HuH-7.5 (cell line): ENCODE data around the gene PDE4C.

Experiments used
- DNase-seq: peaks from one replicate; pipeline ENCODE4 v3.0.0; 2011; ENCODE audit warnings: low spot score

Gene PDE4C

DNA sequence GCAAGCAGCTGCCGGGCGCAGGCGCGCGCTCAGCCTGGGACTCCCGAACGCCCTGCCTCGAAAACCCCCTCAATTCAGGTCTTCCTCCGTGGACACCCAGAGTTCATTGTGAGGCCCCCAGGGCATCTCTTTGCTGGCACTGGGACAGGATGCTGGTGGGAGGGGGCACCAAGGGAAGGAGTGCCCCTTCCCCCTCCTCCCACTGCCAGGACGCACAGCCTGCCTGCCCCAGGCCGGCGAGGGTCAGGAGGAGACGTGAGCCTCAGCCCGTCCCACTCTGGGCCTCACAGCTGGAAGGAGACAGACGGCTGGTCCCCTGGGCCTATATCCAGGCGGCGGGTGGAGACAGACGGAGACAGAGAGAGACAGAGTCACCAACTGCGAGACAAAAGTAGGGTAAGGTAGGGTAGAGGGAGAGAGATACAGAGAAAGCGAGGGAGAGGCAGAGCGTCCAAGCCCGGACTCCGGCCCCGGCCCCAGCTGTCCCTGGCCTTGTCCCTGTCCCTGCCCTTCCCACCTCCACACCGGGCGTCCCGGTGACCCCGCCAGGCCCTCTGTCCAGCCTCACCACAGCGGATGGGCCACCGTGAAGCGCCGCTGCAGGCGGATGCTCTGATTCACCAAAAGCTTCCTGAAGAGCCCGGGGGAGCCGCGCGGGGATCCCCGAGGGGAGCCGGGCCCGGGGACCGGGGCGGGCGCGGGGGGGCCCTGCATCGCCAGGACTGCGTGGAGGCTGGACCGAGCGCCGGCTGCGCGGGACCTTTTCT is at the start of gene PDE4C:
PDE4C (minus strand) TSS at position 737 of the 767 bp plus-strand sequence; CDS start at position 714, 23 bp downstream.
- peak; percentile 56 for DNase-seq

DNA sequence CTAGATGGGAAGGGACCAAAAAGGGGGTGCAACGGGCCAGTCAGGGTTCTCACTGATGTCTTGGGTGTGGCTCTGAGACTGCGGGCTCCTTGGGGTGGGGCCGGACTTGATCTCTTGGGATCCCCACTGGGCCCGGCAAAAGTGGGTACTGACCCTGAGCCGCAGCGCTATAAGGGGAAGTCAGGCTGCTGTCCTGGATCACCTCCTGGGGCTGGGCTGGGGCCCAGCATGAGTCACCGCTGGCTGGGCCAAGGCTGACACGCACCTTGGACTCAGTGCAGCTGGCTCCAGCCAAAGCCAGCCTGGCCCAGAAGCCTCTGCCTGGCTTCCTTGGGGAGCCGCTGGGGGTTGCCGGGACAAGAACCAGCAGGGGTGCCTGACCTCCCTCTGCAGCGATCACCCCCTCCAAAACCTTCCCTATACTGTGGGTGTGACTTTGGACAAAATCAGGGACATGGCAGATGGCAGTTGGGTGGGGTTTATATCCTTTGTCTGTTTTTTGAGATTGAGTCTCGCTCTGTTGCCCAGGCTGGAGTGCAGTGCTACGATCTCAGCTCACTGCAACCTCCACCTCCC is 48.6 kb upstream of the PDE4C start:
- DNase-seq, result peak; percentile 86

DNA sequence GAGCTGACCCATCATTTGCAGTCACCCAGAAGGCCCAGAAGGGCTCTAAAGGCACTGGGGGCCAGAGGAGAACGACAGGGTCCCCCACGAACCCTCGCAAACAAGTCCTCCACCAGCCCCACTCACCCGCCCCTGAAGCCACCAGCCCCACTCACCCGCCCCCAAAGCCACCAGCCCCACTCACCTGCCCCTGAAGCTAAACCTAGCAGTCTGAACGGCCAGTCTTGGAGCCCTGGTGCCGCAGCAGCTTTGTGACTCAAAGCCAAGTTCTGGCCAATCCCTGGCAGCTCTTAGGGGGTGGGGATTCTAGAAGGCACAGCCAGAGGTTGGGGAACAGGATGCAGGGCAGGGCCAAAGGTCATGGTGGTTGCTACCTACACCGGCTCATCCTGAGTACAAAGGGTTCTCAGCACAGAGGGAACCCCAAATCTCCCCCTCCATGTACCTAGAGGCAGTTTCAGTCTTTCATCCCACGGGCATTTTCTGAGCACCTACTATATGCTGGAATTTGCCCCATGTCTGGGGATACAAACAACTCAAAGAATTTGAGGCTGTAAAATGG is 48.1 kb upstream of the PDE4C start, which contains the start of gene IQCN:
IQCN (minus strand) TSS at position 234 of the 562 bp plus-strand sequence. CDS start 4,974 bp downstream, outside the sequence.
- DNase-seq, result no peak

DNA sequence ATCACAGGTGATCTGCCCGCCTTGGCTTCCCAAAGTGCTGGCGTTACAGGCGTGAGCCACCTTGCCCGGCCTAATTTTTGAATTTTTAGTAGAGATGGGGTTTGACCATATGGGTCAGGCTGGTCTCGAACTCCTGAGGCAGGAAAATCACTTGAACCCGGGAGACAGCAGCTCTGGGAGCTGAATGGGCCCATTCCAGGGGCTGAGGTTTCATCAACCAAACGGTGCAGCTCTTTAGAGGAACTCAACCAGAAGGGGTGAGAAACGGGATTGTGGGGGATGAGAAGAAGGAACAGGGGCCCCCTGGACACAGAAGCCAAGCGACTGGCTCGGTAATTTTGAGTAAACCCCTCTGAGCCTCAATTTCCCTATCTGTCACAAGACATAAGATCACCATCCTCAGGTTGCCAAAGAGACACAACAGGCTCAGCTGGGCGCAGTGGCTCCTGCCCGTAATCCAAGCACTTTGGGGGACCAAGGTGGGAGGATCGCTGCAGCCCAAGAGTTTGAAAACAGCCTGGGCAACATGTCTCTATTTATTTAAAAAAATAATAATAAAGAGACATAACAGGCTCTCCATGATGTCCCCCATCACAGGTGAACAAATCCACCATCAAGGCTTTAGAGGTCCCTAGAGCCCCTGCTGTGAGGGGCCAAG is 47.5 kb upstream of the PDE4C start:
- DNase-seq, result no peak

DNA sequence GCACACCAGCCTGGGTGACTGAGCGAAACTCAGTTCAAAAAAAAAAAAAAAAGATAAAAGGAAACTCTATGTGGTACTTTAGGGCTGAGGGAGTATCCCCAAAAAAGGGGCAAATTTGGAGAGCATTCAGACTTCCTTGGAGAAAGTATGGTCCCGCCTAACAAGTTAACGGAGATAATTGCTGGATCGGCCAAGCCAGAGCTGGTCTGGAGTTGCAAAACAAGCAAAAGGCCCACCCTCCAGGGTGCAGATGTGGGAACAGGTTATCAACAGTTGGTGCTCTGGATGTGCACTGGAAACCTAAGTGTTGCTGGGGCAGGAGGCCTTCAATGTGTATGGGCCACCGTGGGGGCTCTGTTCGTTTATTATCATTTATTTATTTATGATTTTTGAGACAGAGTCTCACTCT is 45.2 kb upstream of the PDE4C start:
- no peak for DNase-seq

DNA sequence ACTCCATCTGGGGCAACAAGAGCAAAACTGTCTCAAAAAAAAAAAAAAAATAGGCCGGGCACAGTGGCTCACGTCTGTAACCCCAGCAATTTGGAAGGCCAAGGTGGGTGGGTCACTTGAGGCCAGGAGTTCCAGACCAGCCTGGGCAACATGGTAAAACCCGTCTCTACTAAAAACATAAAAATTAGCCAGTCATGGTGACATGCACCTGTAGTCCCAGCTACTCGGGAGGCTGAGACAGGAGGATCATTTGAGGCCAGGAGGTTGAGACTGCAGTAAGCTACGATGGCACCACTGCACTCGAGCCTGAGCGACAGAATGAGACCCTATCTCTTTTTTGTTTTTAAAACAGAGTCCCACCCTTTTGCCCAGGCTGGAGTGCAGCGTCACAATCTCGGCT is 44.1 kb upstream of the PDE4C start:
- DNase-seq, result no peak

DNA sequence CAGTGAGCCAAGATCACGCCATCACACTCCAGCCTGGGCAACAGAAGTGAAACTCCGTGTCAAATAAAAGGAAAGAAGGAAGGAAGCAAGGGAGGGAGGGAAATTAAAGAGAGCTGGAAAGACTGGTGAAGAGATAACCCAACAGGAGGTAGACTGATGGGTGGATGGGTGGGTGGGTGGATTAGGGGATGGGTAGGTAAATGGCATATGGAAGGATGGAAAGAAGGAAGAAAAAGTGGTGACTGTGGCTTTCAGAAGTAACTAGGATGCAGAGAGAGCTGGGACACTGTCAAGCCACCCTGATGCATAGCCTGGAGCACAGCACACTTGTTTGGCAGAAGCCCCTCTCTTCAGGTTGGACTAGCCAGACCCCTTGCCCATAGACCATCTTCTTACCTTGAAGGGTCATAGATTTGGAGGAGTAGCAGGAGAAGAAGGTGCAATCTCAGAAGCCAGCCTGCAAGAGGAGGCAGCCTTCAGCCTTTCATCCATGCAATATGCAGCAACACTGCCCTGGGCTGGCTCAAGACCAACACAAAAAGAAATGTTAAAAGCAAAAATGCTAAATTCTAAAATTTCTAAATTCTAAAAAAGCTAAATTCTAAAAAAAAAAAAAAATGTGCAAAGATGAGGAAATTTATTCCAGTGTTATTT is 43.0 kb upstream of the PDE4C start:
- no peak for DNase-seq

DNA sequence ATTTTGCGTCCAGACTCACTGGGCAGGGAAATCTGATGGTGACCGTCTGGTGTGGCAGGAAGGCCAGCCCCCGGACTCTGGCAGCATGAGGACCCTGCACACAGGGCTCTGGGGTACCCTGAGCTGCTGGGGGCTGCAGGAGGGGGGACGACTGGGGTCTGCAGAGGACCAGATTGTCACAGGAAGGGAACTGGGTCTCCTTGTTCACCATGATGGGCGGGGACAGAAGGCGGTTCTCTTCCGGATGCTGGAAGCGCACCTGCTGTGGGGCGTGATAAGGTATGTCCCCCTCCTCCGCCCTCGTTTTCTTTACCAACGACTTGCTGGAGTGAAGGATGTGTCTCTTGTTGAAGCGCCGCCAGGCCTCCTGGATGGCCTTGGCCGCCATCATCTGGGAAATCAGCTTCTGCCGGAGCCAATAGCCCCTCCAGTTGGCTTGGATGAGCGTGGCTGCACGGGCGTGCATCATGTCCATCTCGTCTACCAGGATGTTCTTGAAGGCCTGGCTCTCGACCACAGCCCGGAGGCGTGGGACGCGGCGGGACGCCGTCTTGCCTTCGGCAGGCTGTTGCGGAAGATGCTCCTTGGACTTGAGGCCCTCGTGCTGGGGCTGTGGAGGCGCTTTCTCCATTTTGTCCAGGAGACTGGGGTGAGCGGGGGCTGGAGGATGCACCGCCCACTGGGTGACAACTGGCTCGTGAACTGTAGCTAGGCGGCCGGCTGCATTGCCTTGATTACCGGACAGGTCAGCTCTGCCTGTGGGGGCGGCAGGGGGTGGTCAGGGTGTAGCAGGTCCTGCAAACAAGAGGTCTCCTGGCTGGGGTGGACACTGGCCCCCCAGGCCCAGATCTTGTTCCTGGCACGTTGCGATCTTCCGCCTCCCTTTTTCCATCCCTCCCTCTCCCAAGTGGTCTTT is 40.8 kb upstream of the PDE4C start:
- no peak for DNase-seq

DNA sequence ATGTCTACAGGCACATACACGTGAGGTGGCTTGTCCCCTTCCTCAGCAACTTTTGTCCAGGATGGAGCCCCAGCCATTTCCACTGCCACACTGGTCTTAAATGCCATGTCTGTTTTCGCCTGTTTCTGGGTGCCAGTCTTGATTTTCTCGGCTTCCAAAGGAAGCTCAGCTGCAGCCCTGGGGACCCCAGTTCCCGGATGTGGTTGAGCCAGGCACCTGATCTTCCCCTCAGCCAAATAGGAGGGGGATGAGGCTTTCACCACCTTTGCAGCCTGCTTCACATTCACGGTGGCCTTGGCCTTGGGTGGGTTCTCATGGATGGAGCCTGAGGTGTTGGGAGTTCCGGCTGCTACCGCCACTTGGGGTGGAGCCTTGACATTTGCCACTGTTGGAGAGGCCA is 39.3 kb upstream of the PDE4C start:
- DNase-seq, result no peak

DNA sequence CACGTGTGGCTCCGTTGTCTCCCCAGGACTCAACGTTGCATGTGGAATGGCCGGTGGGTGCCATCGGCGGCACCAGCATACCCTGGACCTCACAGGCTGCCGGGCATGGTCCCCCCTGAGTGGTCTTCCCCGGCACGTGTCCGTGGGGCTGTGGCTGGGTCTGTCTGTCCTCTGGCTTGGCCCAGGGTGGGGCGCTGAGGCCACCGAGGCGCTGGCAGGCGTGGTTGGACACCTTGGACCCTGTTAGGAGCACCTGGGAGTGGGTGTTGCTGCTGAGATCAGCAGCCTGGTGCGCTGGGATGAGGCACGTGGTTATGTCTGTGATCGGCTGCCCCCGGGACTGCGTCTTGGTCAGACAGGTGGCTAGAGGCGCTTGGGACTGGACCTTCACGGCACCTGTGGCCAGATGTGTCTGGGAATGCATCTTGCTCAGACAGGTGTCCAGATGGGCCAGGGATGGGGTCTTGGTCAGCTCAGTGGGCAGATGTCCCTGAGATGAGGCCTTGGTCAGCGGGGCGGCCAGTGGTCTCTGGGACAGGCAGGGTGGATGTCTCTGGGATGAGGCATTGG is 38.8 kb upstream of the PDE4C start:
- no peak for DNase-seq

DNA sequence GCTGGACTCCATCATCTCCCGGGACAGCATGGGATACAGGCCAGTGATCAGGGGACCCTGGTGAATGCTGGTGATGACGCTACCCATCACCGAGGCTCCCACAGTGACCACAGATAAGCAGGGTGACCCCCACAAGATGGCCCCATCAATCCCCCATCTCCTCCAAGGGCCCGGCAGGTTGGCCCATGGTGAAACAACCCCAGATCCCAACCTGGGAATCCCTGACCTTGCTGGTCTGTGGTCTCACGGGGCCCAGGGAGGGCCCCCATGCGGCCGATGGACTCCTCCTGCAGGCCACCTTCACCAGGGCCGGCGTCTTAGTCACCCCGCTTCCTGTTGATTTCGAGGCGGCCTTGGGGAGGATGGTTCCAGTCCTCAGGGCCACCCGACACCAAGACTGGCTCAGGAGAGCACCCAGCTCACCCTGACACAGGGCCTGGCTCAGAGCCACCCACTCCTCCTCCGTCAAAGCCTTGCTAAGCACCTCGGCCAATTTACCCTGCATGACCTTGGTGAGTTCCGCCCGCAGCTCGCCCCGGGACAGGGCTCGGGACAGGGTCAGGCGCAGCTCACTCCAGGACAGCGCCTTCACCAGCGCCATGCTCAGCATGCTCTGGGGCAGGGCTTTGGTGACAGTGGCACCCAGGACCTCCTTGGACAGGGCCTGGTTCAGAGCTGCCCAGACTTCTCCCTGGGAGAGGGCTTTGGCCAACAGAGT is 38.1 kb upstream of the PDE4C start:
- DNase-seq, result no peak

DNA sequence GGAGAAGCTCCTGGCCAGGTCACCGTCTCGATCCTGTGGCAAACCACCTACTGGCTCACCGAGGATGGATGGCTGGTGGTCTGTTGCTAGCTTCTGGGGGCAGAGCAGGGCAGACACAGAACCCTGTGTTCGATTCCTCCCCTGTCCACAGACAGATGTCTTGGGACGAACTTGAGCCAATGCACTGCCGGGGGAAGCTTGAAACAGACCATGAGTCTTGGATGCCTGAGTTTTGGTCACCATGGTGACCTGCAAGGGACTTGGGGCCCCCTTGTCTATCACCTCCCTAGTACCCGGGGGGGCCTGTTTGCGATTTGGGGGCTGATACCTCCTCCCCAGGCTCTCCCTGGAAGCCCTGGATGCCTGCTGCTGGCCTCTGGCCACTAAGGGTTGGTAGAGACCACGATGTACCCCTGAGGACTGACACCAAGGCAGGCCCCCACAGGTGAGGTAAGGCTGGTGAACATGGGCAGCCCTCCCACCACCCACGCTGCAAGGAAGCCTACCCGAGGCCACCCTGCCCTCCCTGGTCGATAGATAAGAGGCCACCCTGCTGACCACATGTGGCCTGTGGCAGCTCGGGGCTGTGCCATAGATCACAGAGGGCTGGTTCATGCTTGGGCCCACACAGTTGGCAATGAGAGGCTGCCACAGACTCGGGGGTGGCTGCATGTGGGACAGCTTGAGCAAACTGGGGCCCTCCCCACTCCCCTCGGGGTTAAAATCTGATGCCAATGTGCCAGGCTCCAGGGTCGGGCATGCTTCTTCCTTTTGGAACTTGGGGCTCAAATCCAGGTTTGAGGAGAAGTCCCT is 37.3 kb upstream of the PDE4C start:
- DNase-seq, result no peak

DNA sequence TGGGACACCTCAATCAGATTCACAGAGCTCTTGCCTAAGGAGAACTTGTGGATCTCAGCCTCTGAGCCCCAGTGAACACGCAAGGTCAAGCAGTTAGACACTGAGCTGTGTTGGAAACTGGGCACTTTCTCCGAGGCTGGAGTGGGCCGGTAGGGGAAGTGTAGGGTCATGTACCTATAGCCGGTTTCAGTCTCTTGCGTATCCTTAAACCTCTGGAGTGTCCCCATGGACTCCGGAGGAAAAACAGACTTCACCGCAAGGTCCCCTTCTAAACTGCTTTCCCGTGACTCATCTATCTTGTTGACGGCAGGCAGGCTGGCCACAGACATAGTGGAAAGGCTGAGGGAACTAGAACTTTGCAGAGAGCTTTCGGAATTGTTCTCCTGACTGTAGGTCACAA is 36.7 kb upstream of the PDE4C start:
- no peak for DNase-seq

DNA sequence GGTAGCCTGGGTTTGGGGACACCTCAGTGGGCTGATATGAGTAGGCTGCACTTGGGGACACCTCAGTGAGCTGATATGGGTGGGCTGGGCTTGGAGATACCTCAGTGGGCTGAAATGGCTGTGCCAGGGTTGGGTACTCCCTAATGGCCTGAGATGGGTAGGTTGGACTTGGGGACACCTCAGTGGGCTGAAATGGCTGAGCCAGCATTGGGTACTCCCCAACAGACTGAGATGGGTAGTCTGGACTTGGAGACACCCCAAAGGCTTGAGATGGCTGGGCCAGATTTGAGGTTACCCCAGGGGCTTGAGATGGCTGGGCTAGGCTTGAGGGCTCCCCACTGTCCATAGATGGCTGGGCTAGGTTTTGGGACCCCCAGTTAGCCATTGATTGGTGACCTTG is 35.9 kb upstream of the PDE4C start:
- no peak for DNase-seq

DNA sequence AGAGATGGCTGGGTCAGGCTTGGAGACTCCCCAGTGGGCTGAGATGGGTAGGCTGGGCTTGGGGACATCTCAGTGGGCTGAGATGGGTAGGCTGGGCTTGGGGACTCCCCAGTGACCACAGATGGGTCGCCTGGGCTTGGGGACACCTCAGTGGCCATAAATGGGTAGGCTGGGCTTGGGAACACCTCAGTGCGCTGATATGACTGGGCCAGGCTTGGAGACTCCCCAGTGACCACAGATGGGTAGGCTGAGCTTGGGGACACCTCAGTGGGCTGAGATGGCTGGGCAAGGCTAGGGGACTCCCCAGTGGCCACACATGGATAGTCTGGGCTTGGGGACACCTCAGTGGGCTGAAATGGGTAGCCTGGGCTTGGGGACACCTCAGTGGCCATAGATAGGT is 35.2 kb upstream of the PDE4C start:
- no peak for DNase-seq

DNA sequence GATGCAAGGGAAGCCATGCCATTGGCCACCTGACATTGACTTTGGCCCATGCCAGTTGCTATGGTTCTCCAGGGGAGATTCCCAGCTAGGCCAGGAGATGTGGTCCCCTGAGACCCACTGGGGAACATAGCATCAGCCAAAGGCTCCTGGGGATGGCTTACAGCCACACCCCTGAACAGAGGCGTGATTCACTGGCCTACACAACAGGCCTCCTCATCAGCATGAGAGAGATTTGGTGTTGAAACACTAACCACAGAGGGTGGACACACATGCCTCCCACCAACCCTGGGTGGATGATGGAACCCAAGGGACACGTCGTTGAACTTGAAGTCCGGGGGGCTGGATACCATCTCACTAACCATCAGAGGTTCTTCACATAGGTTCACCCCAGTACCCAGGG is 33.7 kb upstream of the PDE4C start:
- no peak for DNase-seq

DNA sequence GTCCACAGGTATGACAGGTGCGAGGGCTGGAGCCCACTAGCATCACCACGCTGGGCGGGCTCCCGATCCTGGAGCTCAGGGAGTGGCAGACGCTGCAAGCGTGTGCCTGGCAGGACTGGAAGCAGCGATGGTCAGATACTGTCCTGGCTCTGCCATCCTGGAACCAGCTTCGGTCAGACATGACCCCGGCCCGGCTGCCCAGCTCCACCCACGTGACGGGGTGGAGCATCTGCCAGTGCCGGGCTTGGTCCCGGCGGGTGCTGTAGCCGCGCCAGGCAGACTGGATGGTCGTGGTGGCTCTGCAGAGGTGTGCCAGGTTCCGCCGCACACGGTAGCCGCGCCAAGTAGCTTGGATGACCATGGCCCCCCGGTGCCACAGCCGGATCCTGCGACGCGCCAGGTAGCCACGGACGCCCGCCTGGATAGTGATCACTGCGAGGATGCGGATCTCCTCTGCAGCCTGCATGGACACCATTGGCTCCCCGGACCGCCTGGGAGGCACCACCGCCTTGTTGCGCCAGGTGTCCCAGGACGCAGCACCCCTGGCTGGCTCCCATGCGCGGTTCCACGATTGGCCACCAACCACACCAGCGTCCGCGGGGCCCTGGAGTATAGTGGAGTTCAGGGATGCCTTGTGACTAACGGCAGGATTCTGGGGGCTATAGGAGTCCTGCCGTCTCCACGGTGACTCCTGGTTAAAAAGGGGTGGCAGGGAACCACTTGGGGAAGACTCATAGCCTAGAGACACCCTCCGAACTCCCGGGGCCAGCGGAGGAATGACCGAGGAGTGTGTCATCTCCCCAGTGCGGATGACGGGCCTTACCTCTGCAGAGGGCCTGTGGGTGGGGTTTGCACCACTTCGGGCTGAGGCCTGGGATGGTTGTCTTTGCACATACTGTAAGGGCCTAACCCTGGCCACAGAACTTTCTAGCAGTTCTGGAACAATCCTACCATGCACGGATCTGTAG is 31.5 kb upstream of the PDE4C start:
- DNase-seq, result no peak
